Stimulated activated CD8-positive, alpha-beta memory T cell treated with anti-CD3 and anti-CD28 coated beads, Interleukin-12 subunit alpha, Interleukin-12 subunit beta, amount 100 ng/mL, for 24 hours (primary cell): ENCODE measurements around the gene FGGY.

Experiments
- DNase-seq: peaks from one replicate; pipeline ENCODE4 v3.0.0-alpha.2; 2020; ENCODE audit errors: extremely low read depth

The FGGY gene

DNA sequence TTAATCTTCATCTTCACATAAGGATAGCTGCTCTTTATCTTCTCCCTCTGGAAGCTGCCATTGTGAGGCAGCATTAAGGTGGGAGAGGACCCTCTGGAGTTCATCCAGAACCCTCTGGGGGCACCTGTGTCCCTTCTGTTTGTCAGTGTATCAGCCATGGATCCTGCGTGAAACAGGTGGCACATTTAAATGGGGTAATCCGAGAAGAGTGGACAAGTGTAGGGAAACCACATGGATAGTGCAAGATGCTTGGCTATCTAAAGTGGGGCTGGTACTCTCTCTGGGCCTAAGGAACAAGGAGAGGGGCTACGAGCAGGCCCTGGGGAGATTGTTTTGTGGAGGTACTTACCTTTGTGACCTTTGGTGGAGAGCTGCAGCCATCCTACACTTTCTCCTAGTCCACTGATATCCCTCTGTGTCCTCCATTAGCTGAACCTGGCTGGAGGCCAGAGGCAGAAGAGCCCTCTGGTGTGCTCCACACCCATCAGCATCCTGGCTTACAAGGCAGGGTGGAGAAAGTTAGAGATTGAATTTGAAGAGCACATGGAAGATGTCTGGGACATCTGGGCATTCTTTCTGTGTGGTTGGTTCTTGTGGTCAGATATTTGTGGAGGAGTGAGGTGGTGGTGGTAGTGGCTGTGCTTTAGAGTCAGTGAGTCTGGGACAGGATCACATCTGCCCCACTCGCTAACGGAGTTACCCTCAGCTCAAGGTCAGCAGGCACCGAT lies 117.7 kb downstream of the FGGY start:
- DNase-seq = no peak

DNA sequence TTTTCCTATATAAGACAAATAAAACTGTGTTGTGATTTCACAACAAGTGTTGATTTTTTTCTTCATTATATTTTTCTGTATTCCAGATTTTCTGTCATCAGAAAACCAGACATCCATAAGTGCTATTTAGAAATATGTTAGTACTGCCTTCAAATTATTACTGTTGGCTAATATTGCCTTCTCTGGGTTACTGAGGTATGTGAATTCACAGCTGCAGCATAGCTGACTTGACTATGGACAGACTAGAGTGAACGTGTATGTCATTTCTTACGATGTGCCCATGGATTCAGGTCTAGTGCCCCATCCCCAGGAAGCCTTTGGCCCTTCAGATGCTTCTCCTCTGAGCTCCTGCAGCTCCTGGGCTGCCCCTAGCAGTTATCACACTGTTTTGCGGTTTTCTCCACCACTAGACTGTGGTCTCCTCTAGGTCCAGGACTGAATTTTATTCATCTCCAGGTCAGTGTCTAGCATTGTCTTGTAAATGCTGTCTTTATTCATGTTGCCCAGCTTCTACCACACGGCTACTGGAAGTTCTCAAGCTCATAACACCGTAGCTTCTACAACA lies 118.5 kb downstream of the FGGY start:
- no peak for DNase-seq

DNA sequence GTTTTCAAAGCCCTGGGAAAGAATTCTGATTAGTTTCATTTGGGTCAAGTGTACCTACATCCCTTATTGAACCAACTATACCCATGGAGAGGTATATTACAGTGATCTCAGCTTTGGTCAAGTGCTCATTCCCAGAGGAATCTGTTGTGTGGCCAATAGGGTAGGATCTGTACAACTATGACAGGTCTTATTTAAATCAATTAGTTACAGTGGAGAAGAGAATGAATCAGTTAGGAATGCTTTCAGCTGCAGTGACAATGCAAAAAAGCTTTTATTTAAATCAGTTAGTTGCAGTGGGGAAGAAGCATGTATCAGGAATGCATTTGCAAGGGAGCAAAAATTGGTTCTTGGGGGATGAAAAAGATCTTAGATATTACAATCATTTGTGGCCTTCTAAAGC lies 119.0 kb downstream of the FGGY start:
- no peak for DNase-seq

DNA sequence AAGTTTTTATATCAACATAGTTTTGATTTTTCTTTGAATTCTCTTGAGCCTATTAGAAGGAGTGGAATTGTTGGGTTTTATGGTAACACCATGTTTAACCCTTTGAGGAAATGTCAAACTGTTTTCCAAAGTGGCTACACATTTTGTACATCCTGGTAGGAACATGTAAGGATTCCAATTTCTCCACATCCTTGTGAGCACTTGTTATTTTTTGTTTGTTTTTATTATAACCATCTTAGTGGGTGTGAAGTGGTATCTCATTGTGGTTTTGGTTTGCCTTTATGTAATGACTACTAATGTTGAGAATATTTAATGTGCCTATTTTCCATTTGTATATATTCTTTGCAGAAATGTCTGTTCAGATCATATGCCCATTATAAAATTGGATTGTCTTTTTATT lies 120.5 kb downstream of the FGGY start:
- no peak for DNase-seq

DNA sequence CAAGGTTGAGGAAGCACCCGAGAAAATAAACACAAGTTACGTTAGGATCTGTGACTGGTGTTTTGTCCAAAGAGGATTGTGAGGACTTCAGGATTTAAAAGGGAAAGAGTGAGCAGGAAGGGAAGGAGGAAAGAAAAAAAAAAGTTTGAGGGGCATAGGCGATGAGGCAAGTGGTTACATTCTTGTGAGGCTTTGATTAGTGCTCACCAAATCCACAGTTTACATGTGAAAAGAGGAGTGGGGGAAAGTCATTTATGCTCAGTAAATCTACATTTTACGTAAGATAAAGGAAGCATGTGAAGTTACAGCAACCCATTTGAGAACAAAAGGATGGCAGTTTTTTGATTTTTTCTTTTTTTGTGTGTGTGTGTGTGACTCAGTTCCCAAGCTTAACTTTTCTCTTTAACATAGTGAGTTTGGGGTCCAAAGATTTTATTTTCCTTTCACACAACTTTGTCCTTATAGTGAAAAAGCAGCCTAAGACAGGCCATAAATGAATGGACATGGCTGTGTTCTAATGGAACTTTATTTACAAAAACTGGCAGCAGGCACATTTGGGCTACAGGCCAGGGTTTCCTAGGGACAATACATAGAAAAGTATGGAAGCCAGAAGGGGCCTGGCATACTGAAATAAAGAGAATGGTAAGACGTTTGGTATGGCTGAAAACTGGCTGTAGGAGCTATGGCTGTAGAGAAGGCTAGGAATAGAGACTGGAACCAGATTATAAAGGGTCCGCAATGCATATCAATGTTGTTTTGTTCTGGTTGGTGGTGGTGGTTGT lies 121.7 kb downstream of the FGGY start:
- DNase-seq = no peak

DNA sequence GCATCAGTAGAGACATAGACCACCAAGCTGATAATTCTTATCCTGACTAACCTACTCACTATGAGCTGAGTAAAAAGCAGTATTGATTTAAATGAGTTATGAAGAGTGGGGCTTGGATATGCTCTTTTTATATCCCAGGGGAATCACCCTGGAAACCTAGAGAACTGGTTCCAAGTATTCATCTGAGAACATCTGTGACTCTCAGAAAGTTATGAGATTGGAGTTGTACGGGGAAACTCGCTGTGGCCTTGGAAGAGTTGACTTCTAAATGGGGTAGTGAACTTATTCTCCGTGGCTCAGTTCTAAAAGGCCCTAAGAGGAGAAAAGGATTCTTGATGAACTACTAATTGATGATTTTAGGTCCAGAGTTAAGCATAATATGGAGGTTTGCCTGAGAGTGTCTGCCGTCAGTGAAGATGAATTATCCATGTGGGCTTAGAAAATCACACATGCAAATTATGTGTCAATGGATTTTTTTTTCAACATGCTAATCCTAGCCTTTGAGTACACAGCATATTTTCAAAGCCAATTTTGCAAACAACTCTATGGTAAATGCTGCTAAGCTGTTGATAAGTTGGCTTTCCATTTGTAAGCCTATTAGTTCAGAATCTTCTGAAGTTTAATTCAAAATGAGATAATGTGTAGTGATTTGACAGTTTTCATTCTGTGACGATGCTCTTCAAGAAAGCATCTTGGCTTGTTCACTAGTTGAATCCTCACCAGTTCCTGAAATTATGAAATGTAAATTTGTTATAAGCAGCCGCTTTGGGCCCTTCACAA lies 122.7 kb downstream of the FGGY start:
- DNase-seq = no peak

DNA sequence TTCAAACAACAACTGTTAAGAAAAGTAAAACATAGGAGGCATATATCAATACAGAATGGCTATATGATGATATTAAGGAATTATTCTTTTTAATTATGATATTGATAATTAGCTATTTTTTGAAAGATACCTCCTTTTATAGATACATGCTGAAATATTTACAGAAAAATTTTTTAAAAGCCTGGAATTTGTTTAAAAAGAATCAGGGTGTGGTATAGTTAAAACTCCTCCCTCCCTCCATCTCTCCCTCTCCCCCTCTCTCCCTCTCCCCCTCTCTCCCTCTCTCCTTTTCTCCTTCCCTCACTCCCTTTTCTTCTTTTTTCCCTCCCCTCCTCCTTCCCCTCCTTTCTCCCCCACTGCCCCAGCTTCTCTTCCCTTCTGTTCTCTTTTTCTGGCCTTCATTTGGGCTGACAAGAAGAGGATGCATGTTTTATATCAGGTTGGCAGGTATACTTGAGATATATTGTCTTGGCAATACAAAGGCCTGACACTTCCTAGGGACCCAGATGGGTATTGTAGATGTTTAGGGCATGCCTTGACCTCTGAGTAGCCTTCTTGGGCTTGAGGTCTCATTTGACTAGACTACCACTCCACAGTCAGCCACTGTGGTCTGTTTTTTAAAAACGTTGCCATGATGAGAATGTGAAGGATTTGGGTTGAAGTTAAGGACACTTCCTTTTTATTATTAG lies 124.5 kb downstream of the FGGY start:
- DNase-seq = no peak

DNA sequence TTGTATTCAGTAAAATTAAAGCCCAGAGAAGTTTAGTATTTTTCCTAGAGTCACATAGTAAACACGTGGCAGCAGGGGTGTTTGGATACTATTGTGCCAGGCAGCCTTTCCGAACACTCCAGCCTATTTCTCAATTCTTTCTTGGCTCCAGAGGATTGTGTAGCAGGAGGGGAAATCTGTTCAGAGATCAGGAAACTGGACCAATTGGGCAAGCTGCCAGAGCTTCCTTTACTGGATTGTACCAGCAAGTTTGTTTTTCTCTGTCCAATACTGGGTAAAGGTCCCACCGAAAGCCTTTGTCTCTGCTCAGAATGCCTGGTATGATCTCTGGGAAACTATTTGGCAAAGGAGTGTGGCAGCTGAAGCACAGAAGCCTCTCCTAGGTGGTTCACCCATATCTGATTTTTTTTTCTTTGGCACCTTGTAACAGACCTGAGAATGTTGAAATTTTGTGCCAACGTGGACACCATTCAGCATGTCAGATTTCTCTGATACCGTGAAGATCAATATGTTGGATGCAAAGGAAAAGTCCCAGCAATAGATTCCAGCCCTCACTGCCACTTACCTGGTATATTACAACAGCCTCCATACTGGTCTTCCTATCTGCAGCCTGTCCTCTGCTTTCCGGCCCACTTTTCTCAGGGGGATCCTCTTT lies 126.2 kb downstream of the FGGY start:
- DNase-seq = no peak

DNA sequence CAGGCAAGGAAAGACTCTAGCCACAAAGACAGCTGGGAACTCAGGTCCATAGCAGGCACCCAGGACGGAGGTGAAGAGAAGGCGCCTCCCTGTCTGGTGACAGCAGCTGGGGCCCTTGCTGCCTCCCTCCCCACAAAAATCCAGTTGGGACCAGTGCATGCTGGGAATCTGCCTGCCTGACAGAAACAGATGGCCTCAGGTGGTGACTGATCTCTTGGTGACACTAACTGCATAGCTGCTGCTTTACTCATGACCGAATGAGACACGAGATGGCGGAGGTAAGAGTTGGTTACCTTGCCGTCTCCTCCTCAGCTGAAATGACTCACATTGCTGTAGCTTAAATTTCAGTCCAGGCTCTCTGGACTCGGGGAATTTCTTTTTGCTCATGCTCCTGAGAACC lies 130.3 kb downstream of the FGGY start:
- no peak for DNase-seq

DNA sequence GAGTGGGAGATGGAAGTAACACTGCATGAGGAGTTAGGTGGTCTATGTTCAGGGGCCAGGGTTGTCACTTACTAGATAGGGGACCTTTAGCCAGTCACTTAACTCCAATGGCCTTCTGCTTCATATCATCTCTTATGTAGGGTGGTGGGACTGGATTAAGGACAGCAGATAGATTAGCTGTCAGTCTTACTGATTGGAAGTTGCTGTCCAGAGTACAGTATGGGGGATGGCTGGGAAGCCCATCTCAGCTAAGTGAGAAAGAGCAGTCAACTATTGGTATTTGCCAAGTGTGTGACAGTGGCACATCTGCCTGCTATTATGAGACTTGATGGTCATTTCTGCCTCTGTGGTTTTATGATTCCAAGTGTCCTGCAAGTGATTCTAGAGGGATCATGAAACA lies 130.9 kb downstream of the FGGY start:
- no peak for DNase-seq

DNA sequence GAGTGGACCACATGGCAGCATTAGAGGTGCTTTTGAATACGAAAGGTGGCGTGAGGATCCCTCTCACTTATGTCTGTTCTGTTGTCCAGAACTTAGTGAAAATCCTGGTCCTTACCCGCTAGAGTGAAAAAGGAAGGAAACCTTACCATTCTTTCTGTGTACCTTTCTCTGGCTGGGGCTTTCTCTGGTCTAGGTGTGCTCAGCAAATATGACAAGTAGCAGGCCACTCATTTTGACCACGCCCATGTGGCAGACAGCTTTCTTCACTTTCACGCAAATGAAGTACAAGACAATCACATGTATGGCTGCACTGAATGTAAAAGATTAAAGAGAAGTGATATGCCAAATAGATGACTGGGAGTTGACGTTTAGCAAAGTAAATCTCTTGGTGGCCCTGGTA lies 131.9 kb downstream of the FGGY start:
- DNase-seq = no peak

DNA sequence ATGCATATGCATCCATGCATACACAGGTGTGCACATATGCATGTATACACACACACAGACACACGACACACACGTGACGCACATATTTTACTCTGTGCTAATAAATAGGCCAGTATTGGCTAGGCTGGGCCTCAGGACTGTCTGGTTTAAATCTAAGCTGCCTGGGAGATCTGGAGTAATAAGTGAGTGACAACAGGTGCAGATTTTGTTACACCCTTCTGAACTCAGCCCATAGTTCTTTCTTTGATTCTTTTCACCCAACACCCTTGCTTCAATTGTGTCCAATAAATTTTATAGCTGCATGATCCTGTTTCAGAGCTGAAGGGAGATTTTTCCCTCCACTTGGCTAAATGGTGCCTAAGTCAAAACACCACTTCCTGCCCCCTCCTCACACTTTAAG lies 132.8 kb downstream of the FGGY start:
- DNase-seq = no peak

DNA sequence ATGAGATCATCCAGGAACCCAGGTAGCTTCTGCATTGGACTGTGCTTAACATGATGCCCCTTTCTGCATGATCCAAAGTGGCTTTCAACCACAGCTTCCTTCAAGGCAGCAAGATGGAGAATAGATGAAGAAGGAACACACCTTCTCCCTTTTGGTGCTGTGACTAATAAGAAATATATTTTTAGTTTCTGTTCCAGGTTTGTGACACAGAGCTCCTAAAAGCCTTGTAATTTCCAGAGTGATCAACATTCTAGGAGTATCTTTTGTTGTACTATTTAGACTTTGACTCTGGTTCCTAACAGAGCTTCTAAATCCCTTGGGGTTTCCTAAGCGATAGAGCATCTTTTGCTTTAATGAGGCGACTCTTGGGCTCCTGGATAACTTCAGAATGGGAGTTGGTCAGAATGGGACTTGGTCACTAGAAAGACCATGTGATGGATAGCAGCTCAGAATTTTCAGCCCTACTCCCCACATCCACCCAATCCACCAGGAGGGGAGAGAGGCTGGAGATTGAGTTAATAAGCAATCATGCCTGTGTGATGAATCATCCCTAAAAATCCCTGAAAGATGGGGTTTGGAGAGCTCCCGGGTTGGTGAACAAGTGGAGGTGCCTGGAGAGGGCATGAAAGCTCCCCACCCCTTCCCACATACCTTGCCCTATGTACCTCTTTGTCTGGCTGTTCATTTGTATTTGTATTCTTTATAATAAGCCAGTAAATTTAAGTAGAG lies 134.8 kb downstream of the FGGY start:
- no peak for DNase-seq

DNA sequence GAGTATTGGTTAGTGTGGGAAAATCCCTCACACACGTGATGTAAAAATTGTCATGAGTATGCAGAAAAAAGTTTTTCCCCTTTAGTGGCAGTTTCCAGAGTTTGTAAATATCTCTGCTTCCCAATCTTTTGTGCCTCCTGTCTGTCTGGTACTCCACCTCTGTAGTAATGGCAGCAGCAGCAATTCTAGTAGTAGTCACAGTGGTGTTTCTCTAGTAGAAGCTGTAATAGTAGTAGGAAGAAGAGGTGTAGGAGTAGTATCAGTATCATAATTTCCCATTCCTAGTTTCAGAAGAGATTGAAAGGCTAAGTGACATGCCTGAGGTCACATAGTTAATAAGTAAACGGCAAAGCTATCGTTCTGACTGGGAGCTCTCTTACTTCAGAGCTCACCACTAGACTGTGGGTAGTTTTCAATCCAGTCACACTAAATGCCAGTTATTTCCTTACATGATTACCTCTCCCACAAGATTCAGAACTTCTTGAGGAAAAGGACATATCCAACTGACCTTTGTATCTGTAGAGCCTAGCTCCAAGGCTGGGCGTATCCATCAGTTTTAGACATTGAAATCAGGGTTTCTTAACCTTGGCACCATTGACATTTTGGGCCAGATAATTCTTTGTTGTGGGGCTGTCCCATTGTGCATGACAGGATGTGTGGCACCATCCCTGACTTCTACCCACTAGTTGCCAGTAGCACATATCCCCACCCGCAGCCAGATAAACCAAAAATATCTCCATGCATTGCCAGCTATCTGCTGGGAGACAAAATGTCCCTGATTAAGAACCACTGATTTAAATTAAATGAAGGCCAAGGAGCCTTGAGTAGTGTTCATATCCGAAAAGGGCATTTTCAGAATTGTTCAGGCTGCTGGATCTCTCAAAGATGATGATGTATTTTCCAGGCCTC lies 135.9 kb downstream of the FGGY start:
- DNase-seq = no peak

DNA sequence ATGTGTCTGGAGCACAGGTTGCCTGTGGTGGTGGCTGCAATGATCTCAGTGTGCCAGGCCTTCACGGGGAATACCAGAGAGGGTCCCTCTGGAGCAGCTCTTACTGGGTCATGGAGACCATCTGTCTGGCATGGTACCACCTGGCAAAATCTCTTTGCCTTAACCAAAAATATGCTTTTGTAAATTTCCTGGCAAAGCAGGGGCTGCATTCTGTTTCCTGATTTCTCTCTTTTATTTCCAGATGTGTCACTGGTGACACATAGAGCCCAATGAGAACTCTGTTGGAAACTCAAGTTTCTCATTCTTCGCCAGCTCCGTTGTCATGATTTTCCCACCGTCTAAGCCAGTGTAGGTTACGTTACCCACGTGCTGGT lies 136.5 kb downstream of the FGGY start:
- DNase-seq = no peak

DNA sequence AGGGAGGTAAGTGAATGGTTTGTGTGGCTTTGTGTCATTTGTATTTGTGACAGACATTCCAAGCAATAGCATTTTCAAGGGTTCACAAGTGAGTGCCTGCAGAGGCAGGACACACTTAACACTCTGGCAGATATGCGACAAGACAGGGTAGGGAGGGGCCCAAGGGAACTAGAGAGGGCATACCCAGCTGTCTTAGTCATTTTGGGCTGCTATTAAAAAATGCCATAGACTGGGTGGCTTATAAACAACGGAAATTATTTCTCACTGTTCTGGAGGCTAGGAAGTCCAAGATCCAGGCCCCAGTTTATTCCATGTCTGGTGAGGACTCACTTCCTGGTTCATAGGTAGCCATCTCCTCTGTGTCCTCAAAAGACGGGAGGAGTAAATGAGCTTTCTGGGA lies 137.4 kb downstream of the FGGY start:
- no peak for DNase-seq

DNA sequence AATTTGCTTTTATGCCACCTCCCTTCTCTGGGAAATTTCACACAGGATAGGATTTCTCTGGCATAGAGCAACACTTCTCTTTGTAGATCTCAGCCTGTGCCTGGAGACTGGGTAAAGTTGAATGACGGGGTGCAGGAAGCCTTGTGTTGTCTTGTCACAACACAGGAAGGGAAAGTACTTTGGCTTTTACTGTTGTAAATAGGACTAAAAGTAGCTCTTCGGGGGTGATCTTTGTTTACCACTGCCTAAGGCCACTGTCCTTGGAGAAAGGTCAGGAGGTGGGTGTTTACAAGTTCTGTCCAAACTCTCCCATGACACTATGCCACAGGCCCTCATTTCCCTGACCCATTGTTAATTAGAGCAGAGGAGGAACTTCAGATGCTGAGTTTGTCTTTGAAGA lies 139.7 kb downstream of the FGGY start:
- no peak for DNase-seq

DNA sequence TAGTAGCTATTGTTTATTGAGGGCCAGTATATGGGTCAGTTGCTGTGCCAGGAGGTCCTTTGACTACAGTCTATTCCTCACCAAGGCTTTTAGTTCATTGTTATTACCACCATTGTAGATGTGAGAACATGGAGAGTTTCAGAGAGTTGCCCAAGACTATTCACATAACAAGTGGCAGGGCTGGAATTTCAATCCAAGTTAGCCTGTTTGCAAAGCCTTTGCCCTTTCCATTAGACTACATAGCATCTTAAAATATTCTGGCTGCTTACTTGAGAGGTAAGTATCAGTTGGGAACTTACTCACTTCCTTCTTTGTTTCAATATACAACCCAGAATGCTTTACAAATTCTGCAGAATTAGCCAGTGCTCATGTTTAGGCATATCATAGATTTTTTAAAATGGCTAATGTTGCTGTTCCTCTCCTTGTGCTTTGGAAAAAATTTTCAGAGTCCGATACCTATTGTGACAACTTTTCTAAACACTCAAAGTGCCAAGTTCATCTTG lies 141.2 kb downstream of the FGGY start:
- no peak for DNase-seq

DNA sequence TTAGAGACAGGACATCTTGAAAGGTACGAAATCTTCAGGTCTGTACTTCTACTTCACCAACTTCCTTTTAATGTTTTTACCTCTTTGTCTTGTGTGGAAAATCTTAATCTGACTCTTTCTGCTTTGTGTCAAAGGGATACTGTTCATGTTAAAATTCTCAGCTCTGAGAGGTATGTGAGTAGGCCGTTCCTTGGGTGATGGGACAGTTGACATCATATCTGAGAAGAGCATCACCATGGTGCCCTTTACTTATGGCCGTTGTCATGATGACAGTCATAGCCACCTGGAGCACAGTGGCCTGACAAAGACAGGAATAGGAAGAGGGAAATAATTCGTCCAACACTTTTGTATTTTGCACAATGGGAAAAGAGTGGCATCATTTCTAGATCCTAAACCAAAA lies 145.6 kb downstream of the FGGY start:
- DNase-seq = no peak
